Stimulated activated CD4-positive, alpha-beta T cell treated with anti-CD3 and anti-CD28 coated beads, Interleukin-4, amount 100 ng/mL, for 24 hours (primary cell): ENCODE data around the gene LRRC56.

Experiments used
- DNase-seq: peaks from one replicate; pipeline ENCODE4 v3.0.0-alpha.2; 2020

LRRC56 gene

GRCh38 chr11:601573-602245 lies 64.4 kb downstream of the LRRC56 start:
- no peak for DNase-seq

- no peak for DNase-seq
Measured at GRCh38 chr11:603154-603553, 65.8 kb downstream of the LRRC56 start.
